GM20000 (cell line): Measurements from ENCODE around the gene GJA9.

ENCODE experiments used
- DNase-seq: peaks from one replicate; pipeline ENCODE4 v3.0.0; 2012; ENCODE audit warnings: low spot score
- CTCF ChIP-seq: IDR thresholded peaks from 2 replicates; pipeline ENCODE4 v1.5.1; 2012; ENCODE audit warnings: mild to moderate bottlenecking, control low read depth; ENCODE audit errors: extremely low read depth, missing control alignments

Gene GJA9

GRCh38 chr1:38881487-38881886 lies at the start of gene GJA9:
GJA9 (minus strand) TSS chr1:38881587; CDS start chr1:38876098, 5,489 bp downstream.
- TF ChIP-seq CTCF: no peak
- no peak for DNase-seq

- no peak for DNase-seq
- no peak for TF ChIP-seq CTCF
Observed at GRCh38 chr1:38929476-38929875, 48.1 kb upstream of the GJA9 start.

GRCh38 chr1:38929054-38929453 lies 47.7 kb upstream of the GJA9 start:
- no peak for DNase-seq
- no peak for TF ChIP-seq CTCF

- TF ChIP-seq CTCF: no peak
- DNase-seq: no peak
Observed at GRCh38 chr1:38926091-38926490, 44.7 kb upstream of the GJA9 start.

GRCh38 chr1:38925391-38925790 lies 44.0 kb upstream of the GJA9 start:
- no peak for DNase-seq
- TF ChIP-seq CTCF: no peak

GRCh38 chr1:38923607-38924006 lies 42.2 kb upstream of the GJA9 start:
- no peak for TF ChIP-seq CTCF
- no peak for DNase-seq

GRCh38 chr1:38919130-38919529 lies 37.7 kb upstream of the GJA9 start:
- DNase-seq: no peak
- TF ChIP-seq CTCF: no peak
